Panc1 (cell line): ENCODE data around the gene BCAS2. TPM values are rescaled to one million over a fixed set of nuclear protein-coding genes. Genes with fewer than 3 reads are reported as not detected.

Source experiments
- ATAC-seq: fragments of 200-7000 bp; cut with Tn5 transposase; 2 replicates; pipeline ENCODE4 v1.9.1; 2020; ENCODE audit warnings: mild to moderate bottlenecking, moderate library complexity
- BruUV-seq: library from RNA; stranded (reverse); fragments of 400-500 nt; replicated peaks from 2 replicates; lab custom pipeline; 2021; lab: Mats Ljungman, UMichigan
- CTCF ChIA-PET: fragments of 300-600 bp; sonication (Branson Sonifier 250); formaldehyde crosslinking; loops from one replicate; lab custom pipeline; 2022; ENCODE audit warnings: antibody characterized with exemption; lab: Charles Lee
- POLR2A ChIA-PET: fragments of 300-600 bp; sonication (Branson Sonifier 250); formaldehyde crosslinking; loops from one replicate; lab custom pipeline; 2022; ENCODE audit warnings: antibody characterized with exemption; lab: Charles Lee
- DNase-seq: peaks from one replicate; pipeline ENCODE4 v3.0.0-alpha.2; 2010; ENCODE audit warnings: low read depth, low spot score
- H3K27ac ChIP-seq: 2 replicates; pipeline ENCODE4 v1.5.1; 2011; ENCODE audit warnings: mild to moderate bottlenecking, low read length, inconsistent platforms
- H3K27me3 ChIP-seq: fragments of 200-500 bp; sonication (Bioruptor generic); 2 replicates; pipeline ENCODE4 v1.6.0; 2014; ENCODE audit warnings: low read length, inconsistent platforms; ENCODE audit not compliant: control insufficient read depth, insufficient read depth
- H3K36me3 ChIP-seq: fragments of 200-500 bp; sonication (Bioruptor generic); 2 replicates; pipeline ENCODE4 v1.5.1; 2014; ENCODE audit warnings: inconsistent platforms, mild to moderate bottlenecking, low read length, moderate library complexity; ENCODE audit not compliant: control insufficient read depth, insufficient read depth
- H3K4me1 ChIP-seq: 2 replicates; pipeline ENCODE4 v1.5.1; 2011; ENCODE audit warnings: inconsistent platforms, mild to moderate bottlenecking, low read length, moderate library complexity; ENCODE audit not compliant: control insufficient read depth, insufficient read depth
- H3K4me3 ChIP-seq, 2 experiments: 2 replicates each; pipeline ENCODE4 v1.5.1; 2011 to 2012; ENCODE audit warnings: low read depth in 2 of 2, low read length in 2 of 2, mild to moderate bottlenecking in 2 of 2, inconsistent platforms in 1 of 2, moderate library complexity in 1 of 2
- H3K9me3 ChIP-seq: fragments of 200-500 bp; sonication (Bioruptor generic); 2 replicates; pipeline ENCODE4 v1.5.1; 2014; ENCODE audit warnings: low read depth, mild to moderate bottlenecking, inconsistent platforms, low read length, moderate library complexity; ENCODE audit not compliant: control insufficient read depth, insufficient read depth
- POLR2AphosphoS5 ChIP-seq: IDR thresholded peaks from 2 replicates; pipeline ENCODE4 v1.6.1; 2012; ENCODE audit warnings: mild to moderate bottlenecking, low read depth, low read length, moderate library complexity
- SIN3A ChIP-seq: IDR thresholded peaks from 2 replicates; pipeline ENCODE4 v1.6.1; 2012; ENCODE audit warnings: low read depth, mild to moderate bottlenecking, low read length, moderate library complexity, borderline replicate concordance; ENCODE audit not compliant: insufficient read depth
- TCF7L2 ChIP-seq: IDR thresholded peaks from 2 replicates; pipeline ENCODE4 v1.6.1; 2011; ENCODE audit warnings: mild to moderate bottlenecking, low read depth, low read length, inconsistent platforms
- in situ Hi-C: cut with HindIII; loops from 2 replicates; pipeline ENCODE4 v1.10.0; 2016; ENCODE audit warnings: low sequenced_read_pairs, low pct_unique_long_range_greater_than_20kb
- intact Hi-C: fragments of 100-400 bp; cut with micrococcal nuclease; formaldehyde crosslinking; loops from one replicate; pipeline ENCODE4 v1.10.0; 2022; ENCODE audit not compliant: unreplicated experiment
- total RNA-seq: library from RNA; stranded (reverse); gene quantifications from one replicate; pipeline ENCODE4 v1.2.1, GENCODE V29; 2021; ENCODE audit not compliant: unreplicated experiment
- TF ChIP-seq, protein P1 (sequence below), 2 experiments: IDR thresholded peaks; 2 replicates each; pipeline ENCODE4 v1.6.1; 2011 to 2012; ENCODE audit warnings: low read depth in 2 of 2, control low read depth in 1 of 2, low read length in 1 of 2, mild to moderate bottlenecking in 1 of 2, moderate library complexity in 1 of 2; ENCODE audit not compliant: insufficient read depth in 1 of 2
- TF ChIP-seq, protein P2 (sequence below): fragments of 450-650 bp; IDR thresholded peaks from 2 replicates; pipeline ENCODE4 v1.5.1; 2017; ENCODE audit warnings: mild to moderate bottlenecking

The BCAS2 gene
- total RNA-seq, 1 experiment from 2014 or later = 23.5 TPM

DNA sequence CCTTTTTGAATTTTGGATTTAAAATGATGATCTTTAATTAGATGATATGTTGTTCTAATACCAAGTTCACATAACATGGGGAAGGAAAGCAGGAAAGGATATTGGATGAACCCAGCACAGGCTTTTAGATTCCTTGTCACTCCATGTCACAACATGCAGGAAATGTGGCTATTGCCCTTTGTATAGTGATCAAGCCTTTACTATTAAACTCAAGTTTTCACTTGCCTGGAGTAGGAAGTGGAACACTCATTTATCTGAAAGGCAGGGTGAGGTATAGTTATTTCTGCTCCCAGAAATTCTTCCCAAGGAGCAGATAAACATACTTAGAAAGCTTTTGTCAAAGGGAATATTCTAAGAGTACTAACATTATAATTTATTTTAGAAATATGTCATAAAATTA, 37.2 kb upstream of the BCAS2 start:
- intact Hi-C loops = no loop called here
- no peaks in the 10 kb centered on the region for H3K36me3 ChIP-seq
- no TSS peak for BruUV-seq
- no peak overlapping the region for H3K27ac ChIP-seq
- TF ChIP-seq, protein P1, sequence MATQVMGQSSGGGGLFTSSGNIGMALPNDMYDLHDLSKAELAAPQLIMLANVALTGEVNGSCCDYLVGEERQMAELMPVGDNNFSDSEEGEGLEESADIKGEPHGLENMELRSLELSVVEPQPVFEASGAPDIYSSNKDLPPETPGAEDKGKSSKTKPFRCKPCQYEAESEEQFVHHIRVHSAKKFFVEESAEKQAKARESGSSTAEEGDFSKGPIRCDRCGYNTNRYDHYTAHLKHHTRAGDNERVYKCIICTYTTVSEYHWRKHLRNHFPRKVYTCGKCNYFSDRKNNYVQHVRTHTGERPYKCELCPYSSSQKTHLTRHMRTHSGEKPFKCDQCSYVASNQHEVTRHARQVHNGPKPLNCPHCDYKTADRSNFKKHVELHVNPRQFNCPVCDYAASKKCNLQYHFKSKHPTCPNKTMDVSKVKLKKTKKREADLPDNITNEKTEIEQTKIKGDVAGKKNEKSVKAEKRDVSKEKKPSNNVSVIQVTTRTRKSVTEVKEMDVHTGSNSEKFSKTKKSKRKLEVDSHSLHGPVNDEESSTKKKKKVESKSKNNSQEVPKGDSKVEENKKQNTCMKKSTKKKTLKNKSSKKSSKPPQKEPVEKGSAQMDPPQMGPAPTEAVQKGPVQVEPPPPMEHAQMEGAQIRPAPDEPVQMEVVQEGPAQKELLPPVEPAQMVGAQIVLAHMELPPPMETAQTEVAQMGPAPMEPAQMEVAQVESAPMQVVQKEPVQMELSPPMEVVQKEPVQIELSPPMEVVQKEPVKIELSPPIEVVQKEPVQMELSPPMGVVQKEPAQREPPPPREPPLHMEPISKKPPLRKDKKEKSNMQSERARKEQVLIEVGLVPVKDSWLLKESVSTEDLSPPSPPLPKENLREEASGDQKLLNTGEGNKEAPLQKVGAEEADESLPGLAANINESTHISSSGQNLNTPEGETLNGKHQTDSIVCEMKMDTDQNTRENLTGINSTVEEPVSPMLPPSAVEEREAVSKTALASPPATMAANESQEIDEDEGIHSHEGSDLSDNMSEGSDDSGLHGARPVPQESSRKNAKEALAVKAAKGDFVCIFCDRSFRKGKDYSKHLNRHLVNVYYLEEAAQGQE (IDR thresholded peaks at IDR 0.05; ENCODE audit: insufficient read depth in 1 of 2, low read depth in 2 of 2, low read length in 1 of 2) = no peak
- TF ChIP-seq TCF7L2 = no peak
- no peak for TF ChIP-seq POLR2AphosphoS5
- TF ChIP-seq SIN3A = no peak
- TF ChIP-seq, protein P2, sequence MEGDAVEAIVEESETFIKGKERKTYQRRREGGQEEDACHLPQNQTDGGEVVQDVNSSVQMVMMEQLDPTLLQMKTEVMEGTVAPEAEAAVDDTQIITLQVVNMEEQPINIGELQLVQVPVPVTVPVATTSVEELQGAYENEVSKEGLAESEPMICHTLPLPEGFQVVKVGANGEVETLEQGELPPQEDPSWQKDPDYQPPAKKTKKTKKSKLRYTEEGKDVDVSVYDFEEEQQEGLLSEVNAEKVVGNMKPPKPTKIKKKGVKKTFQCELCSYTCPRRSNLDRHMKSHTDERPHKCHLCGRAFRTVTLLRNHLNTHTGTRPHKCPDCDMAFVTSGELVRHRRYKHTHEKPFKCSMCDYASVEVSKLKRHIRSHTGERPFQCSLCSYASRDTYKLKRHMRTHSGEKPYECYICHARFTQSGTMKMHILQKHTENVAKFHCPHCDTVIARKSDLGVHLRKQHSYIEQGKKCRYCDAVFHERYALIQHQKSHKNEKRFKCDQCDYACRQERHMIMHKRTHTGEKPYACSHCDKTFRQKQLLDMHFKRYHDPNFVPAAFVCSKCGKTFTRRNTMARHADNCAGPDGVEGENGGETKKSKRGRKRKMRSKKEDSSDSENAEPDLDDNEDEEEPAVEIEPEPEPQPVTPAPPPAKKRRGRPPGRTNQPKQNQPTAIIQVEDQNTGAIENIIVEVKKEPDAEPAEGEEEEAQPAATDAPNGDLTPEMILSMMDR = no peak
- ChIA-PET CTCF (no interaction called here), POLR2A (no interaction called here)
- H3K4me1 ChIP-seq = no peaks in the 10 kb centered on the region
- no peak overlapping the region for H3K4me3 ChIP-seq
- in situ Hi-C loops = no loop called here
- no peak for DNase-seq
- no peak for ATAC-seq
- no peaks in the 10 kb centered on the region for H3K9me3 ChIP-seq
- H3K27me3 ChIP-seq = no peaks in the 10 kb centered on the region

DNA sequence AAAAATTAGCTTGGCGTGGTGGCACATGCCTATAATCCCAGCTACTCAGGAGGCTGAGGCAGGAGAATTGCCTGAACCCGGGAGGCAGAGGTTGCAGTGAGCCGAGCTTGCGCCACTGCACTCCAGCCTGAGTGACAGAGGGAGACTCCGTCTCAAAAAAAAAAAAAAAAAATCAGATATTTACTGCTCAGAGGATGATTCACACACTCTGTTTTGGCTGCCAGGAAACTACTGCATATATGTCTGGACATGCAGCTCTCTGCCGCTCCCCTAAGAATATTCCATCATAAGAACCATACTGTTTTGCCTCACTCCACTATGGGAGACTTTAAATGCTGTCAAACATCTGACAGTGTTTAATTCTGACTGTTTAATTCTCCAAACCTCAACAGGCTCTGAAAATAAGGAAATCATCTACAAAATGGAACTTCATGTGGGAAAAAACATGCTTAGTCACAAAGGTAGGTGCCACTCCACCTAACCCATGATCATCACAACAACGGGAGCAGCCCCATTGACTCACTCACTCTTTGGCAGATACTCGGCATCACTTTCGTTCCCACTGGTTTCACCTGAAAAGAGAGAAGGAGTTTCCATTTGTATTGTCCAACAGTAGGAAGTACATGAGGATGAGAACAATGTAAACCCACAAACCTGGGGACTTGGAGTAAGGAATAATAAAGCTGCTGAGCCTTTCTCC, 29.3 kb upstream of the BCAS2 start:
- Histone ChIP-seq H3K4me3 (no peak overlapping the region), H3K9me3 (no peaks in the 10 kb centered on the region), H3K27me3 (no peaks in the 10 kb centered on the region), H3K4me1 (no peaks in the 10 kb centered on the region), H3K27ac (no peak overlapping the region), H3K36me3 (no peaks in the 10 kb centered on the region)
- no peak for TF ChIP-seq POLR2AphosphoS5
- TF ChIP-seq SIN3A = no peak
- TF ChIP-seq, protein P1 (IDR thresholded peaks at IDR 0.05; ENCODE audit: insufficient read depth in 1 of 2, low read depth in 2 of 2, low read length in 1 of 2) = no peak
- TF ChIP-seq, protein P2 = no peak
- TF ChIP-seq TCF7L2 = no peak
- no peak for ATAC-seq
- in situ Hi-C loops (no loop called here), intact Hi-C loops (no loop called here)
- BruUV-seq = no TSS peak
- CTCF ChIA-PET = no interaction called here
- DNase-seq = no peak
- POLR2A ChIA-PET = interaction anchor here (0.7 kb wide), 1 partner anchor 15 kb away, joined by 9 read pairs; no protein-coding TSS in a partner anchor
